Esophagus muscularis mucosa (tissue), 4 donors: Measurements from ENCODE around the gene UPF3B.
"Not testable (repeated sequence)": the region's sequence is repeated elsewhere in the genome, so short reads cannot be mapped to it uniquely, and the experiment has no call there.

Experiments used
- CTCF ChIP-seq, 3 experiments: fragments of 200-600 bp in 2 of 3; fragments of 450-650 bp in 1 of 3; sonication (generic) in 2 of 3; IDR thresholded peaks; one replicate each; pipeline ENCODE4 v1.5.1; 2017 to 2019; ENCODE audit warnings: antibody characterized with exemption in 3 of 3, mild to moderate bottlenecking in 2 of 3, moderate library complexity in 1 of 3
- EP300 ChIP-seq: sonication (generic); formaldehyde crosslinking; IDR thresholded peaks from one replicate; pipeline ENCODE4 v1.6.1; 2017; ENCODE audit warnings: antibody characterized with exemption
- POLR2A ChIP-seq: fragments of 450-650 bp; IDR thresholded peaks from one replicate; pipeline ENCODE4 v1.6.1; 2017; ENCODE audit warnings: antibody characterized with exemption, moderate library complexity, mild to moderate bottlenecking, low read depth
- POLR2AphosphoS5 ChIP-seq, 2 donors: sonication (generic); formaldehyde crosslinking; IDR thresholded peaks; one replicate each; pipeline ENCODE4 v1.6.1; 2017; ENCODE audit warnings: antibody characterized with exemption in 2 of 2

GRCh38 chrX:119891961-119892692 lies 39.4 kb upstream of the UPF3B start:
- not testable (repeated sequence) for TF ChIP-seq POLR2A; CTCF (IDR thresholded peaks at IDR 0.05); POLR2AphosphoS5 (IDR thresholded peaks at IDR 0.05); EP300
